T-helper 1 cell (primary cell): ENCODE measurements around the gene PNPLA2.

Source experiments
- DNase-seq, 5 donors: peaks; one replicate each; pipeline ENCODE4 v3.0.0-alpha.2; 2012 to 2020

The PNPLA2 gene

DNA sequence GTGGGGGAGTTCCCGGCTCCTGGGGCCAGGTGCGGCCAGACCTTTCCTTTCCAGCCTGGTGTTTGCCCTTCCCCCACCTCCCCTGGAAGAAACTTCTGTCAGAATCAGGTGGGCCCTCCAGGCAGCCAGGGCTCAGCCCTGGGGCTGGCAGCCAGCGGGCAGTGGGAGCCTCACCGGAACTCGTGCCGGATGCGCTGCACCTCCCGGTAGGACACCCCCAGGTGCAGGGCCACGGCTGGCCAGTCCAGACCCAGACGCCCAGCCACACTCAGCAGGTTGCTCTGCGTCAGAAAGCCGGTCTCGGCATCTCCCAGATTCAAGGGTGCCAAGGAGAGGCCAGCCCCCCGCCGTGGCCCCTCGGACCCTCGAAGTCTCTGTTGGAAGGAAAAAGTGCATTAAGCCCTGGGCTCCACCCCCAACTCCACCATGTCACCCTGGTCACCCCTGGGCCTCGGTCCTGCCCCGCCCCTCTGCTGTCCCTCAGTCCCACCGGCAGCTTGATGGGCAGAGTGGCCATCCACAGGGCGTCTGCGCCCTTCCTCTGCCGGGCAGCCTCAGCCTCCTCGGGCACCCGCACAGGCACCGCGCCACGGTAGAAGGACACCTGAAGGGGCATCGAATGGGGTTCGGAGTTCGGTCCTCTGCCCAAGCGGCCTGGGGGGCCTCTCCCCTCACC lies 18.9 kb upstream of the PNPLA2 start:
- no peak for DNase-seq

DNA sequence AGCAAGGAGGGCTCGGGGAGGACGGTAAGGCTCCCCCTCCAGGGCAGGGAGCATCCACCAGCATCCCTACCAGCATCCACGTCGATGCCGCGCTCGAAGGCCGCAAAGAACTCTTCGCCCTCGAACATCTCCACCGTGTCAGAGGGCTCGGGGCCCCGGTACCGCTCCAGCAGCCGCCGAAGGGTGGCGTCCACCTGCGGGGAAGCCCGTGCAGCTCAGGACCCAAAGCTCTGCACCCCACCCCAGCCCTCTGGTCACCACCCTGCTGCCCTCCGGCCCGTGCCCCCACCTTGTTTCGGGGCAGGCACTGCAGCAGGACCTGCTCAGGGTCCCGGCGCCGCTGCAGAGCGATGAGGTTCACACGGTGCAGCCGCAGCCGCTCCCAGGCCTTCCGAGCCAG lies 18.2 kb upstream of the PNPLA2 start:
- no peak for DNase-seq

DNA sequence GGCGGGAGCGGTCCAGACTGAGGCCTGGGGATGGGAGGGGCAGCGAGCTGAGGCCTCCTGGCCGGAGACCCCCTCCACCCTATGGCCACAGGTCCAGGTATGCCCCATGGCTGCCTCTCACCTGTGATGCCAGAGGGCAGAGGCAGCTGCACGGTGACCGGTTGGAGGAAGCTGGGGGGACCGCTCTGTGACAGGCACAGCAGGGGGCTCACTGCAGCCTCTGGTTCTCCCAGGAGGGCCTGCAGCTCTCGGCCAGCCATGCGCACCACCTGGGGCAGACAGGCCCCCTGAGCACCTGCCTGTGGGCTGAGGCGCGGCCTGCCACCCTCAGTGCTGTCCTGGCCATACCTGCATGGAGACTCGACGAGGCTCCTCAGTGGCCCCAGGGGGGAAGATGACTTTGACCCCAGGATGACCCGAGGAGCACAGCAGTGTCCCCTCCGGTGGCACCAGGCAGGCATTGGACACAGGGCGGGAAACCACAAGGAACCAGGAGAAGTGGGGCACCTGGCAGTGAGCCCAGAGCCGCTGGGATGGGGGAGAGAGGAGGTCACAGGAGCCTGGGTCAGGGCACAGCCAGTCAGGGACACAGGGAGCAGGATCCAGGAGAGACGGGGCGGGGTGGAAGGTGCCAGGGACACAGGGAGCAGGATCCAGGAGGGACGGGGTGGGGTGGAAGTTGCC lies 17.5 kb upstream of the PNPLA2 start:
- no peak for DNase-seq

DNA sequence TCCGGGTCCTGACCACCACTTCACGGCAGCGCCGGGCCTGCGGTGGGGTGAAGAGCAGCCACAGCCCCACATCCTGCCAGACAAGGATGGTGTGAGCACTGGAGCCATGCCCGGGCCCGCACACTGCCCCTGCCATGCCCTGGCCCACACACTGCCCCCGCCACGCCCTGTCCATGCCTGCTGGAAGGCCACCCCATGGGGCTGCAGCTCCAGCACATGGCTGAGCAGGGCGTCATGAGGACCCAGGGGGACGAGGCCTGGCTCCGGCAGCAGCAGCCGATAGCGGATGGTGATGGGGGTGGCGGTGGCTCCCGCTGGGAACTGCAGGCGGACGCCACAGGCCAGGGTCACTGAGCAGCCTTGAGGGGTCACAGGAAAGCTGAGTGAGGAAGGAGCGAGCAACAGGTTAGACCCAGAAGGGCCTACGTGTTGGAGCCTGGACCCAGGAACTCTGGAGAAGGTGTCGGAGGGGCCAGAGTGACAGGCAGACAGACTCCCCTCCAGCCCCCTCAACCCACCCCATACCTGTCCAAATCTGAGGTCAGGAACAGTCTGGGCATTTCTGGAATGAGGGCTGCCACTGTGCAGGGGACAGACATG lies 16.6 kb upstream of the PNPLA2 start:
- DNase-seq, result no peak

DNA sequence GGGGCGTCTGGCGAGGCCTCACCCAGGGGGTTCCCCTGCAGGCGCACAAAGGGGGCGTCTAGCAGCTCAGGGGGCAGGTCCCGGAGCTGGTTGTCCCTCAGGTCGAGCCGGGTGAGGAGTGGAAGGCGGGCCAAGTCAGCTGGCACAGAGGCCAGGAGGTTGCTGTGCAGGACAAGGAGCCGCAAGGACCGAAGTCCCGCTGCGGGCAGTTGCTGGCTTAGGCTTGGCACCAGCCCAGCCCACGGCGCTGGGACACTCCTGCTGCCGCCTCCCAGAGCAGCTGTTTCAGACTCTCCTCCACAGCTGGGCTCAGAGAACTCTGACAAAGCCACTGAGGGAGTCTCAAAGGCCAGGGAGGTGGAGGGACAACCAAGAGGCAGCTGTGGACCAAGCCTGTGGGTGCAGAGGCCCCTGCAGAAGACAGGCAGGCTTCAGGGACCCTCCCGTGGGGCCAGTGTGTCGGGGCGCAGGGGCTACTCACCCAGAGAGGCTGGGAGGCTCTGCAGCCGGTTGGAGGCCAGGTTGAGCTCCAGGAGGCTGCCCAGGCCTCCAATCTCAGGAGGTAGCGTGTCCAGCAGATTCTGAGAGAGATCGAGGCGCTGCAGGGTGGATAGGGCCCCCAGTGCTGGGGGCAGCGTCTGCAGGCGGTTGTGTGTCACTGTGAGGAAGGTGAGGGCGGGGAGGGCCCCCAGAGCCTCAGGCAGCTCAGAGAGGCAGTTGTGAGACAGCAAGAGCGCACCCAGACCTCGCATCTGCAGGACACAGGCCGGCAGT lies 15.8 kb upstream of the PNPLA2 start:
- DNase-seq, result no peak

DNA sequence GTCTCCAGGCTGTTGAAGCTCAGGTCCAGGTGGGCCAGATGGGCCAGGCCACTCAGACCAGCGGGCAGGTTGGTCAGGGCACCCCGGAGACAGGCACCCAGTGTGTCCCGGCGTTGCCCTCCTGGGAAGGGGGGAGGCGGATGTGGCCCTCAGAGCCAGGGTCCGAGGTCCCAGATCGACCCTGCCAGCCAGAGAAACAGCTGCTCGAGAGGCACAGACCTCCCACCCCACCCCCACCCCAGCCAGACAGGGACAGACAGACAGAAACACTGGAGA lies 15.3 kb upstream of the PNPLA2 start:
- DNase-seq, result no peak

DNA sequence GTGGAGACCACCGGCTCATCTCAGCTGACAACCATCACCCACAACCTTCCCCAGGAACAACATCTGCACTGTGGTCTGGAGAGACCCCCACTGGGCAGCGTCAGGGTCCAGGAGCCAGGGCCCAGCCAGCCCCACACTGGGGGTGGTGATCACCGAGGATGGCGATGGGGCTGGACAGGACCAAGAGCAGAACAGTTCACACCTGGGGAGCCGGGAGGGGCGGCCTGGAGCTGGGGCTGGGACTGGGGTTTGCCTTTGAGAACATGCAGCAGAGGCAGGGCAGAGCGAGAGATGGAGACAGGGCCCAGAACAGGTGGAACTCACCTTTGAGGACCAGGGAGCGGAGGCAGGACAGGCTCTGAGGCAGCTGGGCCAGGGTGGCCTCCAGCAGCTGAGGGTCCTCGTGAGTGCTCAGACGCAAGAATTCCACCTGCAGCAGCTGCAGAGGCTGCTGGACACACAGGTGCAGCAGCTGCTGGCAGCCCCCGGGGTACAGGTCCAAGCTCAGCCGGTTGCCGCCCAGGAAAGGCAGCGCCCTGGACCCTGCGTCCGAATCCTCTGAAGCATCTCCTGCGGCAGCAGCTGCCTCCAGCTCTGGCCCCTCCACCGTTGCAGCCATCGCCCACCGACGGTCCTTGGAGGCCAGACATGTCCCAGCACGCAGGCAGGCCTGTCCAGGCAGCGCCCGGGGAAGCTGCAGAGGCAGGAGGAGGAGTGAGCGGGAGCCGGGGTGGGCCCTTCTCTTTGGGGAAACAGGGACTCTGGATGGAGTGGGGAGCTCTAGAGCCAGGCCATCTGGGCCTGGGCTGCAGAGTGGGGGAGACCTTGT lies 14.7 kb upstream of the PNPLA2 start:
- no peak for DNase-seq

DNA sequence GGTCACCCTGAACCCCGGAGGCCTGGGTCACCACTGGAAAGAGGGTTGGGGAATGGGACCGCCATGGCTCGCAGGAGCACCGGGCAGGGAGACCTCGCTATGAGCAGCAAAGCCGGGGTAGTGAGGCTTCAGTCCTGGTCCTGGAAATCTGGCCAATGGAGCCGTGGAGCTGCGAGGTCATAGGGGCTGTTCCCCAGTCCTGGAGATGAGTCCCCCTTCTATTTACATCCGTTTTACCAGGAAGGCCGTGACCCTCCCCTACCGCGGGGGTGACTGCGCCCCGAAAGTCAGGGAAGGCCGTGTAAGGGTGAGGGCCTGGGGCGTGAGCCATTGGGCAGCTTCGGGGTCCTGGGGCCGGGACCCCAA lies 14.1 kb upstream of the PNPLA2 start:
- no peak for DNase-seq

DNA sequence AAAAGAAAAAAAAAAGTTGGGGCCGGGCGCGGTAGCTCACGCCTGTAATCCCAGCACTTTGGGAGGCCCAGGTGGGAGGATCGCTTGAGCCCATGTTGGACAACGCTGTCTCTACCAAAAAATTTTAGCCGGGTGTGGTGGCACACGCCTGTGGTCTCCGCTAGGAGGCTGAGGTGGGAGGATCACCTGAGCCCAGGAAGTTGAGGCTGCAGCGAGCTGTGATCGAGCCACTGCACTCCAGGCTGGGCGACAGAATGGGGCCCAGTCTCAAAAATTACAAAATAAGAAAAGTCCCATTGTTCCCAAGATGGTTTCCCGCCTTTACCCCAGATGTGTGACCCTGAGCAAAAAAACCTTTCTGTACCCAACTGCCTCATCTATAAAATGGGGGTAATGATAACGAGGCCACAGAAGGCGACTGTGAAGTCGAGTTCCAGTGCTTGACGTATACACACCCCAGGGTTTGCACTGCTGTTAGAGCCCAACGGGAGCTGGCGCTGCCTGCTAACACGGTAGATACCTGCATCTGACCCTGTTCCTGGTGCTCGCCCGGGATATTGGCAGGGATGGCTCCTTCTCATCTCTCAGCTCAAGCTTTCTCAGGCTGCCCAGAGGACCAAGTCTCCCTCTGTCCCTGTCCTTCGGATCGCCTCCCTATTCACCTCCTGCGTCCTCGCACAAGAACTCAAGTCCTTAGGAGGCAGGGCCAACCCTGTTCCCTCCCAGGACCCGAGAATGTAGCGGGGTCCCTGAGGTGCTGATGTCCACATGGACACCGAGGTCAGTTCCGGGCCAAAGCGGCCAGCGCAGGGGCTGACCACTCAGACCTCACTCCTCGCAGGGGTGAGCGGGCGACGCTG lies 10.1 kb upstream of the PNPLA2 start:
- peak in 1 of 5 donors; percentile 53 for DNase-seq

DNA sequence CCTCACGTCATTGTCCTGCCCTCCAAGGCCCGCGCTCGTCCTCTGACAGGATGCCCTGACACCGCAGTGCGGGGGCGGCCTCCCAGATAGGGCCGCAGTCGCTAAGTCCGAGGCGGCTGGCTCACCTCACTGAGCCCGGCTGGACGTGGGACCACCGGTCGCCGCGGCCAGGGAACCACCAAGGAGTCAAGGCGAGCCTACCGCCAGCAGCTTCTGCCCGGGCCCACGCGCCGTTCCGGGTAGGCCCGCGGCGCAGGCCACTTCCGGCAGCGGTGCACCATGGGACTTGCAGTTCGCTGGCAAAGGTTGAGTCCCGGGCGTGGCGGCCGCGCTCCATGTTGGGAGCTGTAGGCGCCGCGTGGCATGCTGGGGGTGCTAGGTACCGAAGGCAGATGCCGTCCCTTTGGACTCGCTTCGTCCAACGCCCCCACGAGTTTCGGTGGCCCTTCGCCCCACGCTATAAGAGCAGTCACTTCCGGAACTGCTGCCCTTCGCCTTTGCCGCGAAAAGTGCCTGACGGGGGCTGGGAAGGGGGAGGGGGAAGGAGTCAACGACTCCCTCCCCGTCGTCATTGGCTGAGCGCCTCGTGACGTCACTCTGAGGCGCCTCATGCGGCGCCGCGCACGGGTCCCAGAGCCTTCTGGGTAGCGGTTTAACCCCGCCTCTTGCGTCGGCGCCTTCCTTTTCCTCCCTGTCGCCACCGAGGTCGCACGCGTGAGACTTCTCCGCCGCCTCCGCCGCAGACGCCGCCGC lies 9.3 kb upstream of the PNPLA2 start, which contains the start of gene RPLP2:
TSS of gene RPLP2 (plus strand) at position 681 of the 753 bp plus-strand sequence. CDS start 268 bp downstream, outside the sequence.
- DNase-seq, result peak; percentile 93 to 98 (median 96)

DNA sequence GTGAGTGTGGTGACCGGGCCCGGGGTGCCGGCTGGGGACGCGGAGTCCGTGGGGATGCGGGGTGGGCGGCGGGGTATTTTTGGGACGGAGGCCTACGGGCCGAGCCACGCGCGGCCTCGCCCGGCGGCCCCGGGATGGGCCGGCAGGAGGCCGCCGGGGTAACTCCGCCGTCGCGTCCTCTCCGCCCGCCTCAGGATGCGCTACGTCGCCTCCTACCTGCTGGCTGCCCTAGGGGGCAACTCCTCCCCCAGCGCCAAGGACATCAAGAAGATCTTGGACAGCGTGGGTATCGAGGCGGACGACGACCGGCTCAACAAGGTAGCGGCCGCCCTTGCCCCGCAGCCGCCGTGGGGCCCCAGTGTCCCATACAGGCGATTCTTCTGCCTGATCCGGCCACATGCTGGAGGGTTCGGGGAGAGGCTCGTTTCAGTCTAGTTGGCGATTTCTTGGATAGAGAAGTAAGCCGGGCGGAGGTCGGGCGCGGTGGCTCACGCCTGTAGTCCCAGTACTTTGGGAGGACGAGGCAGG lies 8.6 kb upstream of the PNPLA2 start:
- DNase-seq, result no peak

DNA sequence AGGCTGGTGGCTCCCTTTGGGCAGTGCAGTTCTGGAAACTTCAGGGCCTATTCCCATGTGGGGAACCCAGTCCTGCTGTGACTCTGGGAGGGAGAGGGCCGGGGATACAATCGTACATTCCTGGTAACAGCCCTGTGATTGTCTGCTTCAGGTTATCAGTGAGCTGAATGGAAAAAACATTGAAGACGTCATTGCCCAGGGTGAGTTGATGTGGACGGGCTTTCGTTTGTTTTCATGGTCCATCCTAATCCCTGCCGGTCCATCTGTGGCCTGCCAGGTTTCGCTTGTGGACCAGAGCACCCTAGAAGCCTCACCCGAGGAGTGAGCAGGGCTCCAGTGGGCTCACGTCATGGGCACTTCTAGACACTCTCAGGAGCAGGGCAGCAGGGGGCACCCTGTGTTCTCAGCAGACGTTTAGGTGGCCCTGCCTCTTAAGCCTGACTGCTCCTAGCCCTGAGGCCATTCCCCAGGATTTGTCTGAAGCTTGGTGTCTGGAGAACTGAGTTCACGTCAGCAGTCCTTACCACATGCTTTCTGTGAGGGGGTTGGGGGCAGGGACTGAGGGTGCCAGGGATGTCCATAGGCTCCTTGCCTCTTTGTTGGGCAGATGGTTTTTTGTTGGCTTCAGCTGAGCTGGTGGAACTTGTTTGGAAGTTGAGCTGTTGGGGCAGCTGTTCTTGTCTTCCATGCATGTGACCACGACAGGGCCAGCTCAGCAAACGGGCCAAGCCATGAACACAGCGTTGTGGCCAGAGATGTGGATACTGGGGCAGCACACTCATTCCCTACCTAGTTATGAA lies 7.1 kb upstream of the PNPLA2 start:
- no peak for DNase-seq

DNA sequence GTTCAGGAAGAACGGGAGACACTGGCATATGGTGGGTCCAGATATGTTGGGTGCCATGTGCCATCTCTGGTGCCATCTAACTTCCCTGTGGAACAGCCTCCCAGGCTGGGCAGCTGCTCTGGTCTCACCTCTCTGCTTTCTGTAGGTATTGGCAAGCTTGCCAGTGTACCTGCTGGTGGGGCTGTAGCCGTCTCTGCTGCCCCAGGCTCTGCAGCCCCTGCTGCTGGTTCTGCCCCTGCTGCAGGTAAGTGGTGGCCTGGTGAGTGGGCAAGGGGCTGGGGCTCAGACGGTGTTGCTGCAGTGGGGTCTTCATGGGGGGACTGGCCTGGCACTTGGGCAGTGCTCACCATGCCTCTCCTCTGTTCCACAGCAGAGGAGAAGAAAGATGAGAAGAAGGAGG lies 6.3 kb upstream of the PNPLA2 start:
- no peak for DNase-seq

DNA sequence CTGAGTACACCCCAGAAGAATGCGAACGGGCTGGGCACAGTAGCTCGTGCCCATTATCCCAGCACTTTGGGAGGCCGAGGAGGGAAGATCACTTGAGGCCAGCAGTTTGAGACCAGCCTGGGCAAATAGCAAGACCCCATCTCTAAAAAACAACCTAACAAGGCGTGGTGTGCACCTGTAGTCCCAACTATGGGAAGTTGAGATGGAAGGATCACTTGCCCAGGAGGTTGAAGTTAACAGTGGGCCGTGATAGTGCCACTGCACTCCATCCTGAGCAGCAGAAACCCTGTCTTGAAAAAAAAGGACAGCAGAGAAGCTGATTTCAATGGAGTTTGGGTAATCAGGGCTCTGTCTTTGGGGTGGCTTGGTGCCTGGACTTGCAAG lies 5.7 kb upstream of the PNPLA2 start:
- DNase-seq, result no peak

DNA sequence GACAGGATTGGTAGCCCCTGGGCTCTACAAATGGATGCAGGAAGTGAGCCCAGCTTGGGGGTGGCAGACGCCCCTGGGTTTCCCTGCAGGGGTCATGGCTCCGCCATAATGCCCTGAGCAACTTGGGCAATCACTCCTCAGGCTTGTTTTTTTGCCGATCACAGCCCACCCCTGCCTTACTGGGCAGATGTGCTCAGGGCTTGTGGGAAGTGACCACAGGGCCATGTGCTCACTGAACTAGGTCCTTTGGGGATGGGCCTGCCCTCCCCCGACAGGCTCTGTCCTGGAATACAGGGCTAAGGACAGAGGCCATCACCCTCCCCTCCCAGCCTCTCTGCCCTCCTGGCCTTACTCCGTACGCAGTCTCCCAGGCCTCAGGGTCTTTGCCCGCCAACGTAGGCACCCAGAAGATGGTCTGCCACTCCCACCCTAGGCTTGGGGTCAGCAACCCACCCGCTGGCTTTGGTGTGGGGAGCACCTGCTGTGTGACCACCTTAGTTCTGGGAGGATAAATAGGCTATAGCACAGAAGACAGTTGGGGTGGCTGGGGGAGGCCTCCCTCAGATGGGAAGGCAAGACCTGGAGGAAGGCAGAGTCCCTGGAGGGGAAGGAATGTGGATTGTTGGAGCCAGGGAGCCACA lies 5.1 kb upstream of the PNPLA2 start:
- DNase-seq, result no peak

DNA sequence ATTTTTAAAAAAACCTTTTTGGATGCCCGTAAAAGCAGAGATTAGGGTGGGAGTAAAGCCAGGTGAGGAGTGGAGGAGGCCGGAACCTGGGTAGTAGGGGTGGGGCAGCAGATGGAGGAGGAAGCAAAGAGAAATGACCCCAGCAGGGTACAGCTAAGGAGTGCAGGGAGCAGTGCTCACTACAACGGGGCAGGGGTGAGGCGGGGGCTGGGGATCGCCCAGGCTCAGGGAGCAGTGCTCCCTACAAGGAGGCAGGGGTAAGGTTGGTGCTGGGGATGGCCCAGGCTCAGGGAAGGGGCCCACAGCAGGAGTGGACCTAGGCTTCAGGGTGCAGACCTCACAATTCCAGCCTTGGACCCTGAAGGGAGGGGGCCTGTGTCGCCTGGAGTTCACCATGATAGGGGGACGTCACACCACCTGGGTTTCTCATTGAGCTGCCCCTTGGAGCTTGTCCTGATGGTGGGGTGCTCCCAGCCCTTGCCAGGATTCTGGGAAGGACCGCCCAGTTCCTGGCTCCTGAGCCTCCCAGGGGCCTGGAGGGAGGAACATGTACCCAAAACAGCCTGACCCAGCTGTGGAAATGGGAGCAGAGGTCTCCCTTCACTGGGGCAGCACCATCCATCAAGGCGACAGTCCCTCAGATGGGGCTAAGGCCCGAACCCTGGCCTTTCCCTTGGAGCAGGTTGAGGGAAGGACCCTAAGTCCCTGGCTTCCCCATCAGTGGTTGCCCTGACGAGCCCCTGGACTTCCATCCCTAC lies 2.9 kb upstream of the PNPLA2 start:
- DNase-seq, result no peak

DNA sequence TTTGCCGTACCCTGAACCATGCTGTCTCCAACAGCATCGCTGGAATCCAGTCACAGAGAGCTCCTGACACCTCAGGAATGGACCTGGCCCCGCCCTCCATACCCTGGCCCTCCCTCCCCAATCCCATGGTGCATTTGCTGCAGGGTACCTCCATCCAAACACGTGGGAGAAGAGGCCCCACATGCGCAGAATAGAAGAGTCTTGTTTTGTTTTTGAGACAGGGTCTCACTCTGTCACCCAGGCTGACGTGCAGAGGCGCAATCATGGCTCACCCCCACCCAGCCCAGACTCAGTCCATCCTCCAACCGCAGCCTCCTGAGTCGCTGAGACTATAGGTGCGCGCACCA lies 2.3 kb upstream of the PNPLA2 start:
- DNase-seq, result no peak

DNA sequence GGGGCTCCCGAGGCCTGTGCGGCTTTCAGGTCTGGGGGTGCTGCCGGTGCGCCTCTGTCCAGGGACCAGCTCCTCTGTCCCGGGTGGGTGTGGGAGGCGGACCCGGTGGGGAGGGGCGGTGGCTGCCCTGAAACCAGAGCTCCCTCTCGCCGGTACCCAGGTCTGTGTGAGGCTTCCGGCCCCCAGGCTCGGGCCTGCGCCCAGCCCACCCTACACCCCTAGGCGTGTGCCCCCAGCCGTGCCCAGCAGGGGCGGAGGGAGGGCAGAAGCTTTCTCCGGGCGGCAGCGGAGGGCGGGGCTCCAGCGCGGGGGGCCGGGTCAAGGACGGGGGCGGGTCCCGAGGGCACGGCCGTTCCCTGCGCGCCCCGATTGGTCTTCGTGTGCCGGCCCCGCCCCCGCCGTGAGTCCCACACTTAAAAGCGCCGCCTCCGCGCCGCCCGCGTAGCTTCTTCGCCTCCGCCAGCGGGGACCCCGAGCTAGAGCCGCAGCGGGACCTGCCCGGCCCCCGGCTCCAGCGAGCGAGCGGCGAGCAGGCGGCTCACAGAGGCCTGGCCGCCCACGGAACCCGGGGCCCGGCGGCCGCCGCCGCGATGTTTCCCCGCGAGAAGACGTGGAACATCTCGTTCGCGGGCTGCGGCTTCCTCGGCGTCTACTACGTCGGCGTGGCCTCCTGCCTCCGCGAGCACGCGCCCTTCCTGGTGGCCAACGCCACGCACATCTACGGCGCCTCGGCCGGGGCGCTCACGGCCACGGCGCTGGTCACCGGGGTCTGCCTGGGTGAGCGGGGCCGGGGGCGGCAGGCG lies 616 bp downstream of the PNPLA2 start:
- peak; percentile 87 to 92 (median 90) for DNase-seq
